GM13977 (cell line): Measurements from ENCODE around the gene ETF1.
A peak's percentile ranks its signal among the peaks of the same experiment; 100 is the strongest.

ENCODE experiments used
- DNase-seq: peaks from one replicate; pipeline ENCODE4 v3.0.0; 2012; ENCODE audit warnings: low spot score
- in situ Hi-C: fragments of 300-500 bp; cut with MboI; formaldehyde crosslinking; loops from one replicate; pipeline ENCODE4 v1.12.0; 2022; ENCODE audit warnings: low sequenced_read_pairs, low pct_unique_long_range_greater_than_20kb, mixed read lengths, inconsistent platforms; ENCODE audit not compliant: unreplicated experiment
- TF ChIP-seq, protein P1 (sequence below): IDR thresholded peaks from 2 replicates; pipeline ENCODE4 v1.5.1; 2012; ENCODE audit warnings: mild to moderate bottlenecking, control low read depth; ENCODE audit not compliant: insufficient read depth; ENCODE audit errors: extremely low read depth, missing control alignments

Gene ETF1

DNA sequence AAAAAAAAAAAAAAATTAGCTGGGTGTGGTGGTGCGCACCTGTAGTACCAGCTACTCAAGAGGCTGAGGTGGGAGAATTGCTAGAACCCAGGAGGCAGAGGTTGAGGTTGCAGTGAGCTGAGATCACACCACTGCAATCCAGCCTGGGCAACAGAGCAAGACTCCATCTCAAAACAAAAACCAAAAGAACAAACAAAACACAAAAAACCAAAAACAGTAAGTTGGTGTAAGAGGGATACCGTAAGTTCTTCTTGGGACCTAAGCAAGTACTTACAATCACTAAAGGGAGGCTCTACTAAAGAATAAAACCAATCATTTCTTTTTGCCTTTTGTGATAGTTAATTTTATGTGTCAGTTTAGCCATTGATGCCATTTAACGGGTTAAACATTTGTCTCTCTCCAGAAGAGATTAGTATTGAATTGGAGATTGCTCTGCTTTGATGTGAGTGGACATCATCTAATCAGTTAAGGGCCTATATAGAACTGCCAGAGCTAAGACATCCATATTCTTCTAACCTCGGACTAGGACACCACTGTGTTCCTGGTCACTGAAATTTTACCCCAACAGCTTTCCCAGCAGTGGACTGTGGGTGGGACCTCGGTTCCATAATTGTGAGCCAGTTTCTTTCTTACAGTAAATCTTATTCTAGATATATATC lies 10.5 kb upstream of the ETF1 start:
- TF ChIP-seq, protein P1, sequence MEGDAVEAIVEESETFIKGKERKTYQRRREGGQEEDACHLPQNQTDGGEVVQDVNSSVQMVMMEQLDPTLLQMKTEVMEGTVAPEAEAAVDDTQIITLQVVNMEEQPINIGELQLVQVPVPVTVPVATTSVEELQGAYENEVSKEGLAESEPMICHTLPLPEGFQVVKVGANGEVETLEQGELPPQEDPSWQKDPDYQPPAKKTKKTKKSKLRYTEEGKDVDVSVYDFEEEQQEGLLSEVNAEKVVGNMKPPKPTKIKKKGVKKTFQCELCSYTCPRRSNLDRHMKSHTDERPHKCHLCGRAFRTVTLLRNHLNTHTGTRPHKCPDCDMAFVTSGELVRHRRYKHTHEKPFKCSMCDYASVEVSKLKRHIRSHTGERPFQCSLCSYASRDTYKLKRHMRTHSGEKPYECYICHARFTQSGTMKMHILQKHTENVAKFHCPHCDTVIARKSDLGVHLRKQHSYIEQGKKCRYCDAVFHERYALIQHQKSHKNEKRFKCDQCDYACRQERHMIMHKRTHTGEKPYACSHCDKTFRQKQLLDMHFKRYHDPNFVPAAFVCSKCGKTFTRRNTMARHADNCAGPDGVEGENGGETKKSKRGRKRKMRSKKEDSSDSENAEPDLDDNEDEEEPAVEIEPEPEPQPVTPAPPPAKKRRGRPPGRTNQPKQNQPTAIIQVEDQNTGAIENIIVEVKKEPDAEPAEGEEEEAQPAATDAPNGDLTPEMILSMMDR: no peak
- DNase-seq: no peak
- in situ Hi-C loops: no loop called here

DNA sequence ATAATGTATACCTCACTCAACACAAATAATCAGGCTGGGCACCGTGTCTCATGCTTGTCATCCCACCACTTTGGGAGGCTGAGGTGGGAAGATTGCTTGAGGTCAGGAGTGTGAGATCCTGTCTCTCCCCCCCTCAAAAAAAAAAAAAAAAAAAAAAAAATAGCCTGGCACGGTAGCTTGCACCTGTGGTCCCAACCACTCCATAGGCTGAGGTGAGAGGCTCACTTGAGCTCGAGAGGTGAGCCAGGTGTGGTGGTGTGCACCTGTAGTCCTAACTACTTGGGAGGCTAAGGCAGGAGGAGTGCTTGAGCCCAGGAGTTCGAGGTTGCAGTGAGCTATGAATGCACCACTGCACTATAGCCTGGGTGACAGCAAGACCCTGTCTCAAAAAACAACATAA lies 9.6 kb upstream of the ETF1 start:
- in situ Hi-C loops: no loop called here
- no peak for DNase-seq
- TF ChIP-seq, protein P1: no peak

DNA sequence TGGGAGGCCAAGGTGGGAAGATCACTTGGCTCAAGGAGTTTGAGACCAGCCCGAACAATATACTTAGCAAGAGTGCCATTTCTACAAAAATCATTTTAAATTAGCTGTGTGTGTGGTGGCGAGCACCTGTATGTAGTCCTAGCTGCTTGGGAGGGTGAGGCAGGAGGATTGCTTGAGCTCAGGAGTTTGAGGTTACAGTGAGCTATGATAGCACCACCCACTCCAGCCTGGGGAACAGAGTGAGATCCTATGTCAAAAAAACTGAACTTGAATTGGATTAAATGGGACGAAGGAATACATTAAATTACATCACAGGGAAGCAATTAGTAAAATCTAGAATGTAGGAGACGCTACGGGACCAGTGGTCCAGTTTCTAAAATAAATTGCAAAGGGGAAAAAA lies 6.4 kb upstream of the ETF1 start:
- TF ChIP-seq, protein P1: no peak
- DNase-seq: no peak
- in situ Hi-C loops: no loop called here

DNA sequence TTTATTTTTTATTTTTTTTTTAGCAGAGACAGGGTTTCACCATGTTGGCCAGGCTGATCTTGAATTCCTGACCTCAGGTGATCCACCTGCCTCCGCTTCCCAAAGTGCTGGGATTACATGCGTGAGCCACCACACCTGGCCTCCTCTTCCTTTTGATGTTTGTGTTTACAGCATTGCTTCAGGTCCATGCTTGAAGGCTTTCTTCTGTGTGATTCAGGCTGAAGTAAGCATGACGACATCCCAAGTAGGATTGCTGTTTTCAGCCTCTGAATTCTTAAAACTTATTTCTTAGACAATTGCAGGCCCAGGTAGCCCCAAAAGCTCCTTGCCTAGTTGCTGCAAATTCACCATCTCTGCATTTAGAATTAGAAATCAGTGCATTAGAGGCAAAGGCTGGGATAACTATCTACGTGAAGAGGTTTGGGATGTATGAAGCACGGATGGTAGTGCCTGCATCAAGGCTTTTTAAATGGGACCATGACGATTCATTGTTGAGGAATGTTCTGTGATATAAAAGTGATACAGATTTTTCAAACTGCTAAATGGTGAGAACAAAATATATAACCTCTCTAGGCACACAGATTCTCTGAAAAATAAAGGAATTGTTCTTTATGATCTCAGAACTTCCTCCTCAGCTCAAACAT lies 3.0 kb upstream of the ETF1 start:
- no peak for DNase-seq
- in situ Hi-C loops: no loop called here
- TF ChIP-seq, protein P1: no peak

DNA sequence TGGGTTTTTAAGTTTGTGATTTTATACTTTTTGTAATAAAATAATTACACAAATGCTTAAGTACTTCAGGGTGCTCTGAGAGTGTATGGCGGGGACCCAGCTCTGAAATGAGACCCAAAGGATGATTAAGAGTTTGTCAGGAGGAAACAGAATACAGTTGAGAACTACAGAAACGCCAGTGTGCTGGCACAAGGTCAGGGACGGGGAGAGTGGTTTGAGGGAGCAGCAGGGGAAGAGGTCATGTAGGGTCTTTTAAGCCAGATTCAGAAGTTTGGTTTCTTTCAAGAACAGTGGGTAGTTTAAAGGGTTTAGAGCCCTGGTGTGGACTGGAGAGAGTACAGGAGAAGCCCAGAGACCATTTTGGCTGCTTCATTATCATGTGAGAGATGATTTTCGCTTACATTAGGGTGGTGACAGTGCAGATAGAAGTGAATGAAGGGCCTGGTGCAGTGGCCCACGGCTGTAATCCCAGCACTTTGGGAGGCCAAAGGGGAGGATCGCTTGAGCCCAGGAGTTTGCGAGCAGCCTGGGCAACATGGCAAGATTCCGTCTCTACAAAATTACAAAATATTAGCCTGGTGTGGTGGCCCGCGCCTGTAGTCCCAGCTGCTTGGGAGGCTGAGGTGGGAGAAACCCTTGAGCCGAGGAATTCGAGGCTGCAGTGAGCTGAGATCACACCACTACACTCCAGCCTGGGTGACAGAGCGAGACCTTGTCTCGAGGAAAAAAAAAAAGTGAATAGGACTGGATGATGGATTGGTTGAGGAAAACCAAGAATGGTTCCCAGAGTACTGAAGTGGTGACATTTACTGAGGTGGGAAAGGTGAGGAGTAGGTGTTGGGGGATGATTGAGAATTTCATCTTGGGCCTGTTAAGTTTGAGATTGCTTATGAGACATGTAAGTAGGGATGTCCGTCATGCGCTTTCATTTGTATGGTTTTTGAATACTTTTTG lies 1.4 kb upstream of the ETF1 start:
- no peak for DNase-seq
- in situ Hi-C loops: no loop called here
- TF ChIP-seq, protein P1: no peak

DNA sequence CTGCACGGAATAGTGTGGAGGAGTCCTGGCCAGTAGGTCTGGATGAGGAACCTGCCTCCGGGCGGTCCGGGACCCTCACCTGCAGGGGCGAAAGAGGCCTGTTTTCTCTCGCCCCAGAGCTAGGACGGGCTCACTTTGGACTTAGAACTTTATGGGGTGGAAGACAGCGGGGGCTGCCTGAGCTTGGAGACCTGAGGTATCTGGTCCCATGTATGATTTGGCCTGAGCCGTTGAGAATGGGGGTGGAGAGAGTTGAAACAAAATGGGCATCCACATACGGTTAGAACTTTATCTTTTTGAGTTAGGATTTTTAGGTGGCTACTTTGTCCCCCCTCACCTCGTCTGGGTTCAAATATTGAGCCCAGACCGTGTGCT lies 681 bp upstream of the ETF1 start:
- DNase-seq: peak; percentile 62
- in situ Hi-C loops: no loop called here
- TF ChIP-seq, protein P1: no peak
